Mesenchymal stem cell (in vitro differentiated cells and primary cell): Measurements from ENCODE around the gene DIP2C.
"Not testable (repeated sequence)": the region's sequence is repeated elsewhere in the genome, so short reads cannot be mapped to it uniquely, and the experiment has no call there.

ENCODE experiments used
- DNase-seq: peaks from one replicate; pipeline ENCODE4 v3.0.0-alpha.2; 2013
- H2AFZ ChIP-seq: one replicate; pipeline ENCODE4 v1.6.1; 2013; ENCODE audit warnings: low read depth, mild to moderate bottlenecking, control low read depth, inconsistent platforms, low read length, moderate library complexity
- H2AK5ac ChIP-seq: 2 replicates; pipeline ENCODE4 v1.6.1; 2013; ENCODE audit warnings: low read length, moderate library complexity, mild to moderate bottlenecking, inconsistent platforms; ENCODE audit not compliant: severe bottlenecking
- H2BK120ac ChIP-seq: one replicate; pipeline ENCODE4 v1.6.1; 2013; ENCODE audit warnings: low read depth, mild to moderate bottlenecking, inconsistent platforms, low read length, moderate library complexity
- H2BK12ac ChIP-seq, 2 experiments: one replicate each; pipeline ENCODE4 v1.6.1; 2013; ENCODE audit warnings: inconsistent platforms in 2 of 2, low read length in 2 of 2, mild to moderate bottlenecking in 2 of 2, moderate library complexity in 2 of 2, control low read depth in 1 of 2
- H2BK15ac ChIP-seq: one replicate; pipeline ENCODE4 v1.6.1; 2013; ENCODE audit warnings: mild to moderate bottlenecking, low read depth, inconsistent platforms; ENCODE audit not compliant: poor library complexity, severe bottlenecking
- H2BK5ac ChIP-seq: 2 replicates; pipeline ENCODE4 v1.6.1; 2013; ENCODE audit warnings: low read depth, mild to moderate bottlenecking, low read length, control low read depth, inconsistent platforms; ENCODE audit not compliant: poor library complexity, severe bottlenecking
- H3K14ac ChIP-seq, 2 experiments: one replicate each; pipeline ENCODE4 v1.6.1; 2013; ENCODE audit warnings: inconsistent platforms in 2 of 2, low read length in 2 of 2, control low read depth in 1 of 2, mild to moderate bottlenecking in 1 of 2, moderate library complexity in 1 of 2
- H3K18ac ChIP-seq, 2 experiments: one replicate each; pipeline ENCODE4 v1.6.1; 2013; ENCODE audit warnings: inconsistent platforms in 2 of 2, low read length in 2 of 2, control low read depth in 1 of 2, low read depth in 1 of 2, mild to moderate bottlenecking in 1 of 2
- H3K23ac ChIP-seq, 2 experiments: one replicate each; pipeline ENCODE4 v1.6.1; 2013; ENCODE audit warnings: inconsistent platforms in 2 of 2, low read length in 2 of 2, mild to moderate bottlenecking in 2 of 2, moderate library complexity in 2 of 2, control low read depth in 1 of 2
- H3K27ac ChIP-seq: 2 replicates; pipeline ENCODE4 v1.5.1; 2013; ENCODE audit warnings: mild to moderate bottlenecking, moderate library complexity, low read length, control low read depth, inconsistent platforms; ENCODE audit not compliant: poor library complexity, severe bottlenecking
- H3K27me3 ChIP-seq, 2 experiments: 2 replicates each; pipeline versions ENCODE4 v1.6.1 to v1.7.0; 2013; ENCODE audit warnings: low read length in 2 of 2, mild to moderate bottlenecking in 2 of 2, moderate library complexity in 2 of 2, control low read depth in 1 of 2, inconsistent platforms in 1 of 2; ENCODE audit not compliant: control insufficient read depth in 1 of 2, insufficient read depth in 1 of 2
- H3K36me3 ChIP-seq, 2 experiments: 2 replicates each; pipeline versions ENCODE4 v1.6.1 to v1.7.0; 2013; ENCODE audit warnings: low read length in 2 of 2, control low read depth in 1 of 2, inconsistent platforms in 1 of 2, low read depth in 1 of 2, mild to moderate bottlenecking in 1 of 2; ENCODE audit not compliant: insufficient read depth in 2 of 2, control insufficient read depth in 1 of 2
- H3K4ac ChIP-seq, 2 experiments: one replicate each; pipeline ENCODE4 v1.6.1; 2013; ENCODE audit warnings: inconsistent platforms in 2 of 2, low read length in 2 of 2, mild to moderate bottlenecking in 2 of 2, moderate library complexity in 2 of 2, control low read depth in 1 of 2, low read depth in 1 of 2
- H3K4me1 ChIP-seq: 2 replicates; pipeline ENCODE4 v1.6.1; 2013; ENCODE audit warnings: low read depth, low read length, control low read depth; ENCODE audit not compliant: control insufficient read depth, insufficient read depth
- H3K4me2 ChIP-seq: 2 replicates; pipeline ENCODE4 v1.6.1; 2013; ENCODE audit warnings: low read length, mild to moderate bottlenecking, inconsistent platforms; ENCODE audit not compliant: poor library complexity, severe bottlenecking
- H3K4me3 ChIP-seq, 2 experiments: 2 replicates each; pipeline versions ENCODE4 v1.5.1 to v1.7.0; 2013; ENCODE audit warnings: low read length in 2 of 2, mild to moderate bottlenecking in 2 of 2, control low read depth in 1 of 2, low read depth in 1 of 2; ENCODE audit not compliant: insufficient read depth in 1 of 2
- H3K79me1 ChIP-seq: replicated peaks from 2 replicates; pipeline ENCODE4 v1.6.1; 2013; ENCODE audit warnings: mild to moderate bottlenecking, control low read depth, low read length, inconsistent platforms; ENCODE audit not compliant: poor library complexity, severe bottlenecking
- H3K9ac ChIP-seq: 2 replicates; pipeline ENCODE4 v1.7.0; 2013; ENCODE audit warnings: mild to moderate bottlenecking, low read length, moderate library complexity
- H3K9me3 ChIP-seq: 2 replicates; pipeline ENCODE4 v1.7.0; 2013; ENCODE audit warnings: mild to moderate bottlenecking, low read length; ENCODE audit not compliant: control insufficient read depth
- H4K8ac ChIP-seq: one replicate; pipeline ENCODE4 v1.6.1; 2013; ENCODE audit warnings: inconsistent platforms, mild to moderate bottlenecking, low read length, moderate library complexity
- H4K91ac ChIP-seq: one replicate; pipeline ENCODE4 v1.6.1; 2013; ENCODE audit warnings: mild to moderate bottlenecking, low read length, inconsistent platforms
- WGBS: methylation state at CpG from one replicate; pipeline ENCODE4 v1.1.7; 2013; ENCODE audit warnings: mixed read lengths; 5-methylcytosine and 5-hydroxymethylcytosine counted together

The DIP2C gene

DNA sequence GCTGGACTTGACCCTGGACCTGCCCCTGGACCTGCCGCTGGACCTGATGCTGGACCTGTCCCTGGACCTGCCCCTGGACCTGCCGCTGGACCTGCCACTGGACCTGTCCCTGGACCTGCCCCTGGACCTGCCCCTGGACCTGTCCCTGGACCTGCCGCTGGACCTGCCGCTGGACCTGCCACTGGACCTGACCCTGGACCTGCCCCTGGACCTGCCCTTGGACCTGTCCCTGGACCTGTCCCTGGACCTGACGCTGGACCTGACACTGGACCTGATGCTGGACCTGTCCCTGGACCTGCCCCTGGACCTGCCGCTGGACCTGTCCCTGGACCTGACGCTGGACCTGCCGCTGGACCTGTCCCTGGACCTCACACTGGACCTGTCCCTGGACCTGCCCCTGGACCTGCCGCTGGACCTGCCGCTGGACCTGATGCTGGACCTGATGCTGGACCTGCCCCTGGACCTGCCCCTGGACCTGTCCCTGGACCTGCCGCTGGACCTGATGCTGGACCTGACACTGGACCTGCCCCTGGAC is 31.6 kb downstream of the DIP2C start:
- not testable (repeated sequence) for H2BK120ac ChIP-seq, H3K27me3 ChIP-seq, H2BK15ac ChIP-seq, H3K36me3 ChIP-seq, H3K9ac ChIP-seq, H2AK5ac ChIP-seq, H4K91ac ChIP-seq, H3K9me3 ChIP-seq, H2AFZ ChIP-seq, H3K4me3 ChIP-seq, H3K23ac ChIP-seq, H3K4ac ChIP-seq, H3K14ac ChIP-seq, H3K4me2 ChIP-seq, H4K8ac ChIP-seq, DNase-seq, H2BK5ac ChIP-seq, H3K18ac ChIP-seq, H3K27ac ChIP-seq, H2BK12ac ChIP-seq
- H3K4me1 ChIP-seq = peaks cover 20% of the 10 kb centered on the region
- H3K79me1 ChIP-seq = peaks cover 25% of the 10 kb centered on the region
- WGBS = 96% methylated on average over 4 of the region's 11 CpGs

DNA sequence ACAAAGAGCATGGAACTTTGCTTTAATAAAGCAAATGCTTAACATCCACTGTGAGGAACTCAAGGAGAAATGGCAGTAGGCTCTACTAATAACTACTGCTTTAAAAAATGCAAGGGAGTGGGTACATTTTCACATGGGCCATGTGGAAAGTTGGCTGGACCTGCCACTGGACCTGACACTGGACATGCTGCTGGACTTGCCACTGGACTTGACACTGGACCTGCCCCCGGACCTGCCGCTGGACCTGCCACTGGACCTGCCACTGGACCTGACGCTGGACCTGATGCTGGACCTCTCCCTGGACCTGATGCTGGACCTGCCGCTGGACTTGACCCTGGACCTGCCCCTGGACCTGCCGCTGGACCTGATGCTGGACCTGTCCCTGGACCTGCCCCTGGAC is 32.6 kb downstream of the DIP2C start:
- Histone ChIP-seq H3K79me1 (peaks cover 27% of the 10 kb centered on the region), H3K4me3 (no peak overlapping the region), H3K14ac (no peak overlapping the region), H3K4me2 (no peak overlapping the region), H2BK15ac (no peak overlapping the region), H3K27me3 (no peaks in the 10 kb centered on the region), H4K8ac (no peak overlapping the region), H4K91ac (no peak overlapping the region), H3K36me3 (peaks cover 0 to 3% of the 10 kb centered on the region in 2 experiments), H3K4me1 (peaks cover 18% of the 10 kb centered on the region), H2BK5ac (no peak overlapping the region), H3K23ac (no peak overlapping the region), H2AK5ac (no peak overlapping the region), H3K18ac (no peak overlapping the region), H2BK120ac (no peak overlapping the region), H3K27ac (no peak overlapping the region), H3K4ac (no peak overlapping the region), H3K9me3 (no peaks in the 10 kb centered on the region), H2AFZ (no peak overlapping the region), H3K9ac (no peak overlapping the region), H2BK12ac (no peak overlapping the region)
- WGBS = 67% methylated on average over 3 of the region's 5 CpGs
- no peak for DNase-seq

DNA sequence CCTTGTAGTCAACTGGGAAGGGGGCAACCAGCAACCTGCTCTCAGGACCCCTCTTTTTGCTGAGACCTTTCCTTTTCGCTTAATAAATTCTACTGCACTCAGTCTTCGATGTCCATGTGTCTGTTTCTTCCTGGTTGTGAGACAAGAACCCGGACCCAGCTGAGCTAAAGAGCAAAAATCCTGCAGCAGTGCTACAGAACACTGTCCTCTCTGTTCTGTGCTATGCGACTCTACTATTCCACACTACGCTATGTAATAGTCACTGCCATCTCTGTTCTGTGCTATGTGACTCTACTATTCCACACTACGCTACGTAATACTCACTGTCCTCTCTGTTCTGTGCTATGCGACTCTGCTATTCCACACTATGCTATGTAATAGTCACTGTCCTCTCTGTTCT is 34.3 kb downstream of the DIP2C start:
- no peaks in the 10 kb centered on the region for H3K36me3 ChIP-seq
- no peak overlapping the region for H3K4me3 ChIP-seq
- H2BK15ac ChIP-seq = no peak overlapping the region
- H3K23ac ChIP-seq = no peak overlapping the region
- no peaks in the 10 kb centered on the region for H3K27me3 ChIP-seq
- no peaks in the 10 kb centered on the region for H3K9me3 ChIP-seq
- WGBS = 95% methylated on average over 8 of the region's 8 CpGs
- H3K18ac ChIP-seq = no peak overlapping the region
- H2BK120ac ChIP-seq = no peak overlapping the region
- H4K91ac ChIP-seq = no peak overlapping the region
- peak overlapping the region in 1 of 2 experiments; percentile 9 for H3K14ac ChIP-seq
- no peak overlapping the region for H3K4ac ChIP-seq
- no peak overlapping the region for H4K8ac ChIP-seq
- no peak overlapping the region for H3K9ac ChIP-seq
- no peak overlapping the region for H2BK12ac ChIP-seq
- no peak overlapping the region for H2AK5ac ChIP-seq
- H2AFZ ChIP-seq = no peak overlapping the region
- no peak overlapping the region for H3K4me2 ChIP-seq
- H3K4me1 ChIP-seq = peaks cover 21% of the 10 kb centered on the region
- peaks cover 27% of the 10 kb centered on the region for H3K79me1 ChIP-seq
- no peak overlapping the region for H2BK5ac ChIP-seq
- no peak for DNase-seq
- no peak overlapping the region for H3K27ac ChIP-seq

DNA sequence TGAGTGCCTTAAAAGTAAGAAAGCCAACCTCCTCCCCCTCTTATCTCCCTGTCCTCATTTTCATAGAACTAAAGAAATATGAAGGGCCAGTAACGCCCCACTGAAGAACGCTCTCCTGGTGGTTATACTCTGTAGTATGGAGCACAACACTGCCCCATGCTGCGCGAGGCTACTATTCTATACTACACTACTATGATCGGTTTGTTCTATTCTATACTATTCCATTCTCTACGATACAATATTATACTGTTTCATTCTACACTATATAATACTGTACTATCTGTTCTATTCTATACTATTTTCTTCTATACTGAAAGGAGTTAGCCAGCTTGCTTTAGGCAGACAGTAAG is 34.8 kb downstream of the DIP2C start:
- Histone ChIP-seq H3K79me1 (peaks cover 27% of the 10 kb centered on the region), H2AFZ (no peak overlapping the region), H3K18ac (no peak overlapping the region), H4K8ac (no peak overlapping the region), H3K4me2 (no peak overlapping the region), H3K9ac (no peak overlapping the region), H4K91ac (no peak overlapping the region), H3K4ac (no peak overlapping the region), H2BK15ac (no peak overlapping the region), H3K27ac (no peak overlapping the region), H2BK120ac (no peak overlapping the region), H3K36me3 (no peaks in the 10 kb centered on the region), H2BK12ac (no peak overlapping the region), H3K23ac (no peak overlapping the region), H3K4me3 (no peak overlapping the region), H2BK5ac (no peak overlapping the region), H2AK5ac (no peak overlapping the region), H3K9me3 (no peaks in the 10 kb centered on the region), H3K14ac (no peak overlapping the region), H3K4me1 (peaks cover 26% of the 10 kb centered on the region), H3K27me3 (no peaks in the 10 kb centered on the region)
- WGBS = 95% methylated on average over 4 of the region's 6 CpGs
- DNase-seq = no peak
